ENCODE results near the gene SAA2.

DNA sequence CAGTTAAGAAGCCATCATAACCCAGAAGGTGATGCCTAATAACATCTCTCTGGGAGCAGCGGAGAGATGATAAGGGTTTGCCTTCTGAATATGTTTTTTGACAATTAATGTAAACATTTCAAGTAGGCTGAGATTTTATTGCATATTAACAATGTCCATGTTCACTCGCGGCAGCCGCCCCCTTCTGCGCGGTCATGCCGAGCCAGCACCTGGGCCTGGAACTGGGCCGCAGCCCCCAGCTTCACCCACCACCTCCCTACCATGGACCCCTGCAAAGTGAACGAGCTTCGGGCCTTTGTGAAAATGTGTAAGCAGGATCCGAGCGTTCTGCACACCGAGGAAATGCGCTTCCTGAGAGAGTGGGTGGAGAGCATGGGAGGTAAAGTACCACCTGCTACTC is 13.3 kb upstream of the SAA2 start:
- TF ChIP-seq, protein P1, sequence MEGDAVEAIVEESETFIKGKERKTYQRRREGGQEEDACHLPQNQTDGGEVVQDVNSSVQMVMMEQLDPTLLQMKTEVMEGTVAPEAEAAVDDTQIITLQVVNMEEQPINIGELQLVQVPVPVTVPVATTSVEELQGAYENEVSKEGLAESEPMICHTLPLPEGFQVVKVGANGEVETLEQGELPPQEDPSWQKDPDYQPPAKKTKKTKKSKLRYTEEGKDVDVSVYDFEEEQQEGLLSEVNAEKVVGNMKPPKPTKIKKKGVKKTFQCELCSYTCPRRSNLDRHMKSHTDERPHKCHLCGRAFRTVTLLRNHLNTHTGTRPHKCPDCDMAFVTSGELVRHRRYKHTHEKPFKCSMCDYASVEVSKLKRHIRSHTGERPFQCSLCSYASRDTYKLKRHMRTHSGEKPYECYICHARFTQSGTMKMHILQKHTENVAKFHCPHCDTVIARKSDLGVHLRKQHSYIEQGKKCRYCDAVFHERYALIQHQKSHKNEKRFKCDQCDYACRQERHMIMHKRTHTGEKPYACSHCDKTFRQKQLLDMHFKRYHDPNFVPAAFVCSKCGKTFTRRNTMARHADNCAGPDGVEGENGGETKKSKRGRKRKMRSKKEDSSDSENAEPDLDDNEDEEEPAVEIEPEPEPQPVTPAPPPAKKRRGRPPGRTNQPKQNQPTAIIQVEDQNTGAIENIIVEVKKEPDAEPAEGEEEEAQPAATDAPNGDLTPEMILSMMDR (IDR thresholded peaks at IDR 0.05; ENCODE audit: borderline replicate concordance, extremely low read depth, low read length, poor library complexity, severe bottlenecking) = no peak
- TF ChIP-seq EZH2 (IDR thresholded peaks at IDR 0.05; ENCODE audit: borderline replicate concordance, low read depth, low read length, severe bottlenecking) = no peak

All from DND-41 (cell line).